ENCODE data around the gene INCA1. TPM values are rescaled to one million over a fixed set of nuclear protein-coding genes. Genes with fewer than 3 reads are reported as not detected.

INCA1 gene
- total and polyA plus RNA-seq, 2 of the 13 experiments (the other 11 are each of a cell fraction or from before 2014, with no cell fraction given): 0.93 to 2.6 TPM

- no peak for TF ChIP-seq ZNF609 (CRISPR knock-in tag; IDR thresholded peaks at IDR 0.05; ENCODE audit: borderline replicate concordance)
- no peak for TF ChIP-seq ZSCAN31 (CRISPR knock-in tag; IDR thresholded peaks at IDR 0.05; ENCODE audit: low read depth)
- no peak for TF ChIP-seq ZNF75D (CRISPR knock-in tag; IDR thresholded peaks at IDR 0.05; ENCODE audit: borderline replicate concordance)
- no peak for TF ChIP-seq ZBTB7B (CRISPR knock-in tag; IDR thresholded peaks at IDR 0.05)
- no peak for TF ChIP-seq NFE2 (CRISPR knock-in tag; IDR thresholded peaks at IDR 0.05)
- TF ChIP-seq HDAC2 (CRISPR knock-in tag; IDR thresholded peaks at IDR 0.05): peak; percentile 41; the same call in 1 of the 2 replicates
- TF ChIP-seq SP2 (CRISPR knock-in tag; IDR thresholded peaks at IDR 0.05): peak; percentile 98
- TF ChIP-seq GMEB2 (CRISPR knock-in tag; IDR thresholded peaks at IDR 0.05; ENCODE audit: low read depth): no peak
- no peak for TF ChIP-seq IRF2 (CRISPR knock-in tag; IDR thresholded peaks at IDR 0.05)
- peak; percentile 75; the same call in 1 of the 2 replicates for TF ChIP-seq NFATC3 (CRISPR knock-in tag; IDR thresholded peaks at IDR 0.05)
- no peak for TF ChIP-seq REXO4 (CRISPR knock-in tag; IDR thresholded peaks at IDR 0.05; ENCODE audit: borderline replicate concordance)
- 0 out of 2 replicates have a peak, but pooled peaks have one; percentile 60 for TF ChIP-seq ZNF136 (CRISPR knock-in tag; IDR thresholded peaks at IDR 0.05; ENCODE audit: low read depth)
- TF ChIP-seq GATAD1 (CRISPR knock-in tag; IDR thresholded peaks at IDR 0.05): no peak
- TF ChIP-seq PHF8 (CRISPR knock-in tag; IDR thresholded peaks at IDR 0.05): no peak; the same call in 1 of the 2 replicates
- TF ChIP-seq ZNF431 (CRISPR knock-in tag; IDR thresholded peaks at IDR 0.05; ENCODE audit: borderline replicate concordance, low read depth): 0 out of 2 replicates have a peak, but pooled peaks have one; percentile 41
- TF ChIP-seq NCOA1 (CRISPR knock-in tag; IDR thresholded peaks at IDR 0.05): no peak
- TF ChIP-seq RFXAP (CRISPR knock-in tag; IDR thresholded peaks at IDR 0.05; ENCODE audit: borderline replicate concordance): 0 out of 2 replicates have a peak, but pooled peaks have one; percentile 70
- TF ChIP-seq NFYC (CRISPR knock-in tag; IDR thresholded peaks at IDR 0.05): peak; percentile 95
- no peak; the same call in 1 of the 2 replicates for TF ChIP-seq ARID4A (CRISPR knock-in tag; IDR thresholded peaks at IDR 0.05; ENCODE audit: borderline replicate concordance)
Observed at GRCh38 chr17:4966844-4967538, 30.3 kb downstream of the INCA1 start (continued).

All from HepG2 (cell line).